DOHH2 (cell line): ENCODE results near the gene GAPVD1.

Source experiments
- EZH2phosphoT487 ChIP-seq: fragments of 200-600 bp; sonication (generic); IDR thresholded peaks from 2 replicates; pipeline ENCODE4 v1.6.1; 2017; ENCODE audit warnings: borderline replicate concordance, mild to moderate bottlenecking, antibody characterized with exemption, low read length, moderate library complexity, mixed read lengths
- TF ChIP-seq, protein P1 (sequence below): fragments of 200-600 bp; sonication (generic); IDR thresholded peaks from one replicate; pipeline ENCODE4 v1.5.1; 2014; ENCODE audit warnings: antibody characterized with exemption, mild to moderate bottlenecking, low read depth, low read length; ENCODE audit not compliant: poor library complexity, severe bottlenecking

GRCh38 chr9:125399165-125399564 is 137.5 kb downstream of the GAPVD1 start:
- TF ChIP-seq, protein P1, sequence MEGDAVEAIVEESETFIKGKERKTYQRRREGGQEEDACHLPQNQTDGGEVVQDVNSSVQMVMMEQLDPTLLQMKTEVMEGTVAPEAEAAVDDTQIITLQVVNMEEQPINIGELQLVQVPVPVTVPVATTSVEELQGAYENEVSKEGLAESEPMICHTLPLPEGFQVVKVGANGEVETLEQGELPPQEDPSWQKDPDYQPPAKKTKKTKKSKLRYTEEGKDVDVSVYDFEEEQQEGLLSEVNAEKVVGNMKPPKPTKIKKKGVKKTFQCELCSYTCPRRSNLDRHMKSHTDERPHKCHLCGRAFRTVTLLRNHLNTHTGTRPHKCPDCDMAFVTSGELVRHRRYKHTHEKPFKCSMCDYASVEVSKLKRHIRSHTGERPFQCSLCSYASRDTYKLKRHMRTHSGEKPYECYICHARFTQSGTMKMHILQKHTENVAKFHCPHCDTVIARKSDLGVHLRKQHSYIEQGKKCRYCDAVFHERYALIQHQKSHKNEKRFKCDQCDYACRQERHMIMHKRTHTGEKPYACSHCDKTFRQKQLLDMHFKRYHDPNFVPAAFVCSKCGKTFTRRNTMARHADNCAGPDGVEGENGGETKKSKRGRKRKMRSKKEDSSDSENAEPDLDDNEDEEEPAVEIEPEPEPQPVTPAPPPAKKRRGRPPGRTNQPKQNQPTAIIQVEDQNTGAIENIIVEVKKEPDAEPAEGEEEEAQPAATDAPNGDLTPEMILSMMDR: no peak
- TF ChIP-seq EZH2phosphoT487: no peak
